Measurements from ENCODE around the gene STXBP2. TPM values are rescaled to one million over a fixed set of nuclear protein-coding genes. Genes with fewer than 3 reads are reported as not detected.

Gene STXBP2
- total and polyA plus RNA-seq, 9 of the 15 experiments (the other 6 are each of a cell fraction or from before 2014, with no cell fraction given), result 2.5 to 163 (median 71.3) TPM

DNA sequence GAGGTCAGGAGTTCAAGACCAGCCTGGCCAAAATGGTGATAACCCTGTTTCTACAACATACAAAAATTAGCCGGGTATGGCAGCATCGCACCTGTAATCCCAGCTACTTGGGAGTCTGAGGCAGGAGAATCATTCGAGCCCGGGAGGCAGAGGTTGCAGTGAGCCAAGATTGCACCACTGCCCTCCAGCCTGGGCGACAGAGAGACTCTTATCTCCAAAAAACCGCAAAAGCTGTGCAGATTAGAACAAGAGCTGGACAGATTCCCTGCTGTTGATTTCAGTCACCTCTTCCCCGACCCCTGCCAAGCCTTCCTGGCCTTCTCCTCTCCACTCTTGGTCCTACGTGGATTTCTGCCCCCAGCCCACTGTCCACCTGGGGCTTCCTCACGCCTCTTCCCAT lies 33.0 kb upstream of the STXBP2 start:
- Histone ChIP-seq H3K9ac (ENCODE audit: insufficient read depth in 1 of 2, low read depth in 2 of 2, low read length in 2 of 2) (no peak overlapping the region; a peak in 1 of 4 replicates), H3K36me3 (ENCODE audit: control insufficient read depth, insufficient read depth, low read length) (no peaks in the 10 kb centered on the region), H3K4me1 (replicated peaks in 1 of 2; ENCODE audit: control insufficient read depth in 2 of 2, insufficient read depth in 2 of 2, low read length in 2 of 2) (peaks cover 2 to 34% of the 10 kb centered on the region in 2 experiments; a peak in 4 of 5 replicates), H3K27ac (ENCODE audit: extremely low read depth, low read depth, low read length) (no peak overlapping the region), H3K4me2 (ENCODE audit: insufficient read depth, low read length) (no peak overlapping the region), H3K27me3 (ENCODE audit: control insufficient read depth in 2 of 2, insufficient read depth in 2 of 2, low read length in 2 of 2) (no peaks in the 10 kb centered on the region; a peak in 1 of 5 replicates), H2AFZ (ENCODE audit: low read depth, low read length) (no peak overlapping the region), H3K4me3 (no peak overlapping the region), H3K79me2 (ENCODE audit: control insufficient read depth, insufficient read depth, low read length) (no peaks in the 10 kb centered on the region), H3K9me1 (ENCODE audit: control insufficient read depth, insufficient read depth, low read length) (no peaks in the 10 kb centered on the region), H4K20me1 (replicated peaks; ENCODE audit: control insufficient read depth, insufficient read depth, low read length) (peaks cover 9% of the 10 kb centered on the region; the same call in 1 of the 2 replicates), H3K9me3 (replicated peaks; ENCODE audit: control insufficient read depth, insufficient read depth, low read depth, low read length) (no peaks in the 10 kb centered on the region)
- CTCF ChIA-PET (ENCODE audit: low intra/inter-chr PET ratio), result interaction anchor here (0.7 kb wide), 1 partner anchor 16 kb away, joined by 3 read pairs; no protein-coding TSS in a partner anchor
- 5% methylated on average over 9 of the region's 9 CpGs for WGBS (ENCODE audit: insufficient coverage, low coverage, missing lambda C conversion rate)
- FAIRE-seq, result no peak
- no peak for ATAC-seq
- intact Hi-C loops (cut with micrococcal nuclease) (no loop called here), in situ Hi-C loops (cut with MboI) (no loop called here)
- TF ChIP-seq ZFP36 (IDR thresholded peaks at IDR 0.05; ENCODE audit: low read depth, low read length, partially characterized antibody), result no peak
- TF ChIP-seq CEBPG (CRISPR knock-in tag; IDR thresholded peaks at IDR 0.05), result no peak
- peak; percentile 44 to 79; a peak in 2 of 4 replicates for TF ChIP-seq CEBPG (tag; conservative IDR thresholded peaks at IDR 0.05 in 1 of 2, IDR thresholded peaks at IDR 0.05 in 1 of 2)
- no peak for TF ChIP-seq ZNF3 (CRISPR knock-in tag; IDR thresholded peaks at IDR 0.05)
- TF ChIP-seq KDM1A (IDR thresholded peaks at IDR 0.05), result peak; percentile 70 to 76
- peak; percentile 54; the same call in 1 of the 2 replicates for TF ChIP-seq ESRRA (IDR thresholded peaks at IDR 0.05; ENCODE audit: borderline replicate concordance, low read depth)
- TF ChIP-seq ZNF766 (CRISPR knock-in tag; conservative IDR thresholded peaks at IDR 0.05), result peak; percentile 36; the same call in 1 of the 2 replicates
- peak; percentile 50 for TF ChIP-seq CEBPB (tag; IDR thresholded peaks at IDR 0.05)
- TF ChIP-seq FOS (IDR thresholded peaks at IDR 0.05; ENCODE audit: extremely low read depth, insufficient read length), result no peak
- peak in 1 of 2 experiments; percentile 68; a peak in 2 of 4 replicates for TF ChIP-seq RCOR1 (IDR thresholded peaks at IDR 0.05; ENCODE audit: borderline replicate concordance in 1 of 2, low read depth in 2 of 2, low read length in 2 of 2)
- no peak for TF ChIP-seq CREB3 (tag; conservative IDR thresholded peaks at IDR 0.05; ENCODE audit: low read depth)
- no peak for TF ChIP-seq IRF9 (tag; IDR thresholded peaks at IDR 0.05)
- DNase-seq (ENCODE audit: extremely low read depth in 1 of 4, low spot score in 3 of 4), result no peak
- POLR2A ChIA-PET, result no interaction called here
- BruUV-seq (replicated peaks), result no TSS peak
